Nephron (organoid): Measurements from ENCODE around the gene FPGS.
"Not testable (repeated sequence)": the region's sequence is repeated elsewhere in the genome, so short reads cannot be mapped to it uniquely, and the experiment has no call there.

Experiments used
- H3K27ac Mint-ChIP-seq, 3 experiments: 2 replicates each; pipeline ENCODE4 v1.8.0; 2020; ENCODE audit warnings: mixed read lengths in 3 of 3, mild to moderate bottlenecking in 2 of 3, moderate library complexity in 1 of 3
- H3K27me3 Mint-ChIP-seq: 2 replicates; pipeline ENCODE4 v1.8.0; 2021; ENCODE audit warnings: low read depth, mild to moderate bottlenecking, moderate library complexity, mixed read lengths
- H3K36me3 Mint-ChIP-seq: 2 replicates; pipeline ENCODE4 v1.8.0; 2020; ENCODE audit warnings: low read depth, mixed read lengths
- H3K4me1 Mint-ChIP-seq: 2 replicates; pipeline ENCODE4 v1.8.0; 2020; ENCODE audit warnings: mixed read lengths
- H3K4me3 Mint-ChIP-seq, 3 experiments: 2 replicates each; pipeline ENCODE4 v1.8.0; 2020; ENCODE audit warnings: mild to moderate bottlenecking in 3 of 3, mixed read lengths in 3 of 3, moderate library complexity in 2 of 3
- H3K9me3 Mint-ChIP-seq: 2 replicates; pipeline ENCODE4 v1.8.0; 2020; ENCODE audit warnings: mixed read lengths
- TF ChIP-seq, protein P1 (sequence below), 3 experiments: fragments of 200-600 bp; sonication (generic); IDR thresholded peaks; one replicate each; pipeline ENCODE4 v1.5.0; 2021; ENCODE audit warnings: antibody characterized with exemption in 3 of 3; ENCODE audit not compliant: unreplicated experiment in 3 of 3

The FPGS gene

GRCh38 chr9:127756233-127756632 lies 46.4 kb upstream of the FPGS start:
- TF ChIP-seq, protein P1, sequence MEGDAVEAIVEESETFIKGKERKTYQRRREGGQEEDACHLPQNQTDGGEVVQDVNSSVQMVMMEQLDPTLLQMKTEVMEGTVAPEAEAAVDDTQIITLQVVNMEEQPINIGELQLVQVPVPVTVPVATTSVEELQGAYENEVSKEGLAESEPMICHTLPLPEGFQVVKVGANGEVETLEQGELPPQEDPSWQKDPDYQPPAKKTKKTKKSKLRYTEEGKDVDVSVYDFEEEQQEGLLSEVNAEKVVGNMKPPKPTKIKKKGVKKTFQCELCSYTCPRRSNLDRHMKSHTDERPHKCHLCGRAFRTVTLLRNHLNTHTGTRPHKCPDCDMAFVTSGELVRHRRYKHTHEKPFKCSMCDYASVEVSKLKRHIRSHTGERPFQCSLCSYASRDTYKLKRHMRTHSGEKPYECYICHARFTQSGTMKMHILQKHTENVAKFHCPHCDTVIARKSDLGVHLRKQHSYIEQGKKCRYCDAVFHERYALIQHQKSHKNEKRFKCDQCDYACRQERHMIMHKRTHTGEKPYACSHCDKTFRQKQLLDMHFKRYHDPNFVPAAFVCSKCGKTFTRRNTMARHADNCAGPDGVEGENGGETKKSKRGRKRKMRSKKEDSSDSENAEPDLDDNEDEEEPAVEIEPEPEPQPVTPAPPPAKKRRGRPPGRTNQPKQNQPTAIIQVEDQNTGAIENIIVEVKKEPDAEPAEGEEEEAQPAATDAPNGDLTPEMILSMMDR (IDR thresholded peaks at IDR 0.05; ENCODE audit: unreplicated experiment in 3 of 3) = no peak
- Mint-ChIP-seq H3K27ac (no peak overlapping the region), H3K27me3 (peaks cover 62% of the 10 kb centered on the region), H3K4me3 (no peak overlapping the region), H3K4me1 (peaks cover 5% of the 10 kb centered on the region), H3K9me3 (no peaks in the 10 kb centered on the region), H3K36me3 (peaks cover 5% of the 10 kb centered on the region)

DNA sequence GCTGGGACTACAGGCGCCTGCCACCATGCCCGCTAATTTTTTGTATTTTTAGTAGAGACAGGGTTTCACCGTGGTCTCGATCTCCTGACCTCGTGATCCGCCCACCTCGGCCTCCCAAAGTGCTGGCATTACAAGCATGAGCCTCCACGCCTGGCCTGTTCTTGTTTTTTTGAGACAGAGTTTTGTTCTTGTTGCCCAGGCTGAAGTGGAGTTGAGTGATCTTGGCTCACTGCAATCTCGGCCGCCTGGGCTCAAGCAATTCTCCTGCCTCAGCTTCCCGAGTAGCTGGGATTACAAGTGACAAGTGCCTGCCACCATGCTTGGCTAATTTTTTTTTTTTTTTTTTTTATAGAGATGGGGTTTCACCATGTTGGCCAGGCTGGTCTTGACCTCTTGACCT lies 45.9 kb upstream of the FPGS start:
- not testable (repeated sequence) for H3K4me3 Mint-ChIP-seq, H3K4me1 Mint-ChIP-seq, H3K9me3 Mint-ChIP-seq, H3K36me3 Mint-ChIP-seq, H3K27ac Mint-ChIP-seq
- peaks cover 58% of the 10 kb centered on the region for H3K27me3 Mint-ChIP-seq

DNA sequence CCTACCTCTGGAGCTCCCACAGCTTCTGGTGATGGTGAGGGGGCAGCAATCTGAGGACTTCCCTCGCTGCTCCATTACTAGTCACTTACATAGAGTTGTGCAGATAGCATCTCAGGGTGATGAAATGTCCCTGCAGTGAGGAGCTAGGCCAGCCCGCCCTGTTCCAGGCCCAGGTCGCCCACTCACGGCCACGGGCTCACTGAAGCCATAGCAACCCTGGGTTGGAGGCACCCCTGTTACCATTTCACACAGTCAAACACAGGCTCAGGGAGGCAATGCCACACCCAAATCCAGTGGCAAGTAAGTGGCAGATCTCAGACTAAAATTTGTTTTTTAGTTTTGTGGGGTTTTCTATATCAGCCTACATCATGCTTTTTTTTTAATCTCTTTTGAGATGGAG lies 43.8 kb upstream of the FPGS start:
- Mint-ChIP-seq H3K27ac (no peak overlapping the region), H3K36me3 (no peaks in the 10 kb centered on the region), H3K9me3 (no peaks in the 10 kb centered on the region), H3K27me3 (peaks cover 41% of the 10 kb centered on the region), H3K4me1 (peaks cover 6% of the 10 kb centered on the region), H3K4me3 (no peak overlapping the region)
- TF ChIP-seq, protein P1 (IDR thresholded peaks at IDR 0.05; ENCODE audit: unreplicated experiment in 3 of 3) = no peak

- H3K27me3 Mint-ChIP-seq = peaks cover 30% of the 10 kb centered on the region
- no peaks in the 10 kb centered on the region for H3K9me3 Mint-ChIP-seq
- H3K27ac Mint-ChIP-seq = no peak overlapping the region
- peaks cover 12% of the 10 kb centered on the region for H3K4me1 Mint-ChIP-seq
- H3K36me3 Mint-ChIP-seq = peaks cover 7% of the 10 kb centered on the region
- TF ChIP-seq, protein P1 (IDR thresholded peaks at IDR 0.05; ENCODE audit: unreplicated experiment in 3 of 3) = no peak
- H3K4me3 Mint-ChIP-seq = no peak overlapping the region
Observed at GRCh38 chr9:127761061-127761460, 41.6 kb upstream of the FPGS start.

- Mint-ChIP-seq H3K4me1 (peaks cover 12% of the 10 kb centered on the region), H3K36me3 (peaks cover 11% of the 10 kb centered on the region), H3K27me3 (peaks cover 27% of the 10 kb centered on the region), H3K9me3 (no peaks in the 10 kb centered on the region), H3K4me3 (no peak overlapping the region), H3K27ac (no peak overlapping the region)
- TF ChIP-seq, protein P1 (IDR thresholded peaks at IDR 0.05; ENCODE audit: unreplicated experiment in 3 of 3) = no peak
Observed at GRCh38 chr9:127761491-127761956, 41.2 kb upstream of the FPGS start.

DNA sequence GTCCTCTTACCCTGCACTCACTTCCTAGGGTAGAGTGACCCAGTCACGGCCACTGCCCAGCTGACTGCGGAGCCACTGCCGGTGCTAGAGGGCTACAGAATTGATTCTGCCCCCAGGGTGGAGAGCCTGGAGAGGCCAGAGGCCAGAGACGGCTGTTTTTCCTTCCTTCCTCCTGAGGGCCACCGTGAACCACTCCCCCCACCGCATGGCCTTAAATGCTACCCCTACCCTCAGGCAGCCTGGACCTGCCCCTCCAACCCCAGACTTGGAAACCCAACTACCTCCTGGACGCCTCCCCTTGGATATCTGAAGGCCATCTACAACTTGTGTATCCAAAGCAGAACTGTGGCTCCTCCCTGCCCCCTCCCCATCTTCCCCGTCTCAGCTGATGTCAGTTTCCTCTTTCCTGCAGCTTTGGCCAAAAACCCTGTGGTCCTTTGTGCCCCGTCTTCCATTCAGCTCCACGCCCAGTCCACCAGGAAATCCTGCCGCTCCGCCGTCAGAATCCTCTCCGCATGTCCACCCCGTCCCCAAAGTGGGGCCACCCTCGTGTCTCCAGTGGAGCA lies 40.5 kb upstream of the FPGS start:
- TF ChIP-seq, protein P1 (IDR thresholded peaks at IDR 0.05; ENCODE audit: unreplicated experiment in 3 of 3) = no peak
- Mint-ChIP-seq H3K4me3 (no peak overlapping the region), H3K4me1 (peaks cover 15% of the 10 kb centered on the region), H3K27me3 (peaks cover 21% of the 10 kb centered on the region), H3K9me3 (no peaks in the 10 kb centered on the region), H3K27ac (peak overlapping the region in 1 of 3 experiments; percentile 46), H3K36me3 (peaks cover 11% of the 10 kb centered on the region)
